ENCODE results near the gene MEAF6.
"Not testable (repeated sequence)": the region's sequence is repeated elsewhere in the genome, so short reads cannot be mapped to it uniquely, and the experiment has no call there.

Gene MEAF6

GRCh38 chr1:37514350-37515184 lies at the start of gene MEAF6:
Gene MEAF6, minus strand, starts transcription at chr1:37514766. Its CDS starts 20 bp downstream, at chr1:37514746.
- DNase-seq, result peak; percentile 78

DNA sequence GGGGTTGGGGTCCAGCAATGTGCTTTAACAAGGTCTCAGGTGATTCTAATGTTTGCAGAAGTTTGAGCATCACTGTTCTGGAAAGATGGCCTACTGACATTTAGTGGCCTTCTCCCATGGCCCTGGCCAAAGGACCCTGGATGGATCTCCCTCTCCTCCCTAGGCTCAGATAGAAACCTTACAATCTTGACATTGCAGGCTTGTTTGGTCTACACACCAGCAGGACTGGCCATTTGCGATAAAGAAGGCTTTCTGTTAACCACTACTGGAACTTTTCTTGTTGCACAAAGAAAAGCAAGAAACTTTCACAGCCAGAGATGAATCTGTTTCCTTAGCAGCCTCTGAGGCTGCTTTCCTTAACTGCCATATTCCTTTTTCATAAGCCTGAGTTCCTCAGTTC lies 48.4 kb upstream of the MEAF6 start:
- no peak for DNase-seq

DNA sequence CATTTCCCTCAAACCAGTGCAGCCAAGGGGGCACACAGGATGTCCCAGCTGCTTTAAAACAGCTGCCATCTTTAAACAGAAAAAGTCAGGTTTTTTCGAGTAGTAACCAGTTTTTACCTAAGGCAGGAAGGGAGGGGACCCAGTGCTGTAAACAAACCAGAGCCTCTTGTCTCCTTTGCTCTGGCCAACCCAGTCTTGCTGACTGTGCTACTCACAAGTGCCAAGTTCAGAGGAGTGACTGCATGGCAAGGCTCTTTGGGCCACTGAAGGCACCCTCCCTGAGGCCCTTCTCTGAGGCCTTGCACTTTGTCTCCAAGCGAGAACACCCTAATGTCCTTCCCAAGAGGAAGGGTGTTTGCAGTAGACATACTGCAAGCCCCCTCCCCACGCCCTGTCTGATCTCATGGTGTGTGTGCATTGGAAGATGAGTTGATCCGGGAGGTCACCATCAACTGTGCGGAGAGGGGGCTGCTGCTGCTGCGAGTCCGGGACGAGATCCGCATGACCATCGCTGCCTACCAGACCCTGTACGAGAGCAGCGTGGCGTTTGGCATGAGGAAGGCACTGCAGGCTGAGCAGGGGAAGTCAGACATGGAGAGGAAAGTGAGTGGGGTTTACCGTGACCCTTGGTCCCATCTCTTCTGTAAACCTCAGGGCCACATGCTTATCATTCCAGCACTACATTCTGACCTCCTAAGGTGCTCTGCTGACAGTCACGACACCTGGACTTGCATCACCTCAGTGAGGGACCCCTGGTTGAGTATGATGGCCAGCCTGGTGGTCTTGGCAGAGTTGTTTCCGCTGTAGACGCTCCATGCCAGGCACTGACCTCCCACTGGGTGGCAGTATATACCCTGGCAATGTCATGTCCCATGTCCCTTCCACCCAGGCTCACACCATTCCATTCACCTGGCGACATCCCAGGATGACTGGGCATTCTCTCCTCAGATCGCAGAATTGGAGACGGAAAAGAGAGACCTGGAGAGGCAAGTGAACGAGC lies 46.9 kb upstream of the MEAF6 start:
- no peak for DNase-seq

- no peak for DNase-seq
Measured at GRCh38 chr1:37560401-37561132, 46.0 kb upstream of the MEAF6 start.

GRCh38 chr1:37559957-37560379 lies 45.4 kb upstream of the MEAF6 start:
- DNase-seq, result not testable (repeated sequence)

DNA sequence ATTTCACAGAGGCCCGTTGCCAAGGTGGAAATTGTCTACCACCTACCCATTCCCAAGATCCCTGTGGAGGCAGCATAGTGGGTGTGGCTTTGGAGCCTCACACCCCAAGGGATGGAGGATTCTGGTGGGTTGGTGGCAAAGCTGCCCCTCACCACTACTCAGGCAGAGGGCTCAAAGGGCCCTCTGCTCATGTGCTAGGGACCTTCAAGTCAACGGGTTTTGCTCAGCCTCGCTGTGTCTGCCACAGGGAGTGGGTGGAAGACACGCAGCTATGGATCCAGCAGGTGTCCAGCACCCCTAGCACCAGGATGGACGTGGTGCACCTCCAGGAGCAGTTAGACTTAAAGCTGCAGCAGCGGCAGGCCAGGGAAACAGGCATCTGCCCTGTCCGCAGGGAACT lies 44.5 kb upstream of the MEAF6 start:
- DNase-seq, result no peak

- DNase-seq, result no peak
Measured at GRCh38 chr1:37558411-37558810, 43.8 kb upstream of the MEAF6 start.

GRCh38 chr1:37557402-37557801 lies 42.8 kb upstream of the MEAF6 start:
- no peak for DNase-seq

GRCh38 chr1:37556712-37557196 lies 42.2 kb upstream of the MEAF6 start, which contains the start of gene DNALI1:
Gene DNALI1, plus strand, starts transcription at chr1:37556940. Its CDS starts 55 bp downstream, at chr1:37556995.
- peak; percentile 79 for DNase-seq

- DNase-seq, result peak; percentile 87
Measured at GRCh38 chr1:37553927-37554808, 39.6 kb upstream of the MEAF6 start, which contains the start of gene SNIP1. Gene SNIP1, minus strand, starts transcription at chr1:37554293. Its CDS starts 64 bp downstream, at chr1:37554229.

DNA sequence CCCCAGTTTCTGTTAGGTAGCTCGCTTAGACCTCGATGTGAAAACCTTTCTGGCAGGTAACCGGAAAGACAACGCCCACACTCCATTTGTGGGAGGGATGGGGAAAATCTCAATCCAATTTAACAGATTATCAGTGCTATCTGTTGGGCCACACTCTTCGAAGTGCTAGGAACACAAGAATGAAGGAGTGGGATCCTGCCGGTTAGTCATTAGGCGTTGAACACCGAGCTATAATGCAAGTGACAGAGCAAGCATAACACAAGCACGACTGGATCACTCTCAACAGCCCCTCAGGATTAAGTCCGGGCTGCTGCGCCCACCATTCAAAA lies 39.0 kb upstream of the MEAF6 start:
- DNase-seq, result no peak

GRCh38 chr1:37549341-37549740 lies 34.8 kb upstream of the MEAF6 start:
- no peak for DNase-seq

GRCh38 chr1:37545019-37545418 lies 30.5 kb upstream of the MEAF6 start:
- DNase-seq, result no peak

DNA sequence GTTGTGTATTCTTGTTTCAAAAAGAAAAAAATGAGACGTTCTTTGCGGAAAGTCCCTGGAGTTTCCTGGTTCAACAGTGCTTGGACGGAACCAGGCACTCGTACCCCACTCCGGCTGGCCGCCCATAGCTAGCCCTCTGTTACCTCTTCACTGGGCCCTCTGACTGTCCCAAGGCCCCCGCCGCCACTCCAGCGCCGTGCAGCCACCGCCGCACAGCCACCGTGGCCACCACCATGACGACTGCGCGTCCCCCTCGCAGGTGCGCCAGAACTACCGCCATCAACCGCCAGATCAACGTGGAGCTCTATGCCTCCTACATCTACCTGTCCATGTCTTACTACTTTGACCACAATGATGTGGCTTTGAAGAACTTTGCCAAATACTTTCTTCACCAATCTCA lies 30.0 kb upstream of the MEAF6 start:
- no peak for DNase-seq

DNA sequence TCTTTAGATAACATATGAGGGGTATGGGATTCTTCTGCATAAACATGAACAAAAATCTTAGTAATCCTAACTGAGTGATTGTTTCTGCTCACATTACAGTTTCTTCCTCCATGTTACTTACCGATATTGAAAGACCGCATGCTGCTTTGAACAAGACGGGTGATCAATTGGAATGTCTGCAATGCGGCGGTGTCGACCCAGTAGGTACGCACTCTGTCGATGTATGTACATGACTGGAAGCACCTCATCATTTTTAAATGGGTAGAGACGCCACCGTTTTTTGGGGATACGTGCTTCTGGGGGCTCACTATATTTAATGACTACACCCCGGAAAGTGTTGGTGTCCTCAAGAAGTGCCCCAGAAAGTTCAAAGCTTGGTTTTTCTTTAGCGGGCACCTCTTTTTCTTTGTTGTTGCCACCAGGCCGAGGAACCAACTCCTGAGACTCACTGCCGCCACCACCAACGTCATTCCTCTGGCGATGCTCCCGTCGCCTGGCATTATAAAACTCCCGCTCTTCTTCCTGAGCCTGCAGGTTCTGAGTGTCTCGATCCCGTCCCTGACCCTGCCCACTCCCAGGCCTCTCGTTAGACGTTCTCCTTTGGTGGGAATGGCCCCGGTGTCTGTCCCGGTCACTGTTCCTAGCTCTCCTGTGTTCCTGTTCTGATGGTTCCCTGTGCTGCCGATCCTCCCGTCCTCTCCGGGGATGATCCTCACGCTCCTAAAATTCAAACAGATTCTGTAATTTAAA lies 25.6 kb upstream of the MEAF6 start:
- DNase-seq, result no peak

DNA sequence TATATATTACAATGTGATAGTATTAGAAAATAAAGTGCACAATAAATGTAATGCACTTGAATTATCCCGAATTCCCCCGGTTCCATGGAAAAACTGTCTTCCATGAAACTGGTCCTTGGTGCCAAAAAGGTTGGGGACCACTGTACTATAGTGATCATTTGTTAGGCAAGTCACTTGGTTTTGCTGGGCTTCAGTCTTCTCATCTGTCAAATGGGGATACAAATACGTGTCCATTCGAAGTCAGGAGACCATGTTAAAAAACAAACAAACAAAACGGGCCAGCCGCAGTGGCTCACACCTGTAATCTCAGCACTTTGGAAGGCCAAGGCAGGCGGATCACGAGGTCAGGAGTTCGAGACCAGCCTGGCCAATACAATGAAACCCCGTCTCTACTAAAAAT lies 24.6 kb upstream of the MEAF6 start:
- DNase-seq, result not testable (repeated sequence)

- DNase-seq, result no peak
Measured at GRCh38 chr1:37537378-37537777, 22.8 kb upstream of the MEAF6 start.

DNA sequence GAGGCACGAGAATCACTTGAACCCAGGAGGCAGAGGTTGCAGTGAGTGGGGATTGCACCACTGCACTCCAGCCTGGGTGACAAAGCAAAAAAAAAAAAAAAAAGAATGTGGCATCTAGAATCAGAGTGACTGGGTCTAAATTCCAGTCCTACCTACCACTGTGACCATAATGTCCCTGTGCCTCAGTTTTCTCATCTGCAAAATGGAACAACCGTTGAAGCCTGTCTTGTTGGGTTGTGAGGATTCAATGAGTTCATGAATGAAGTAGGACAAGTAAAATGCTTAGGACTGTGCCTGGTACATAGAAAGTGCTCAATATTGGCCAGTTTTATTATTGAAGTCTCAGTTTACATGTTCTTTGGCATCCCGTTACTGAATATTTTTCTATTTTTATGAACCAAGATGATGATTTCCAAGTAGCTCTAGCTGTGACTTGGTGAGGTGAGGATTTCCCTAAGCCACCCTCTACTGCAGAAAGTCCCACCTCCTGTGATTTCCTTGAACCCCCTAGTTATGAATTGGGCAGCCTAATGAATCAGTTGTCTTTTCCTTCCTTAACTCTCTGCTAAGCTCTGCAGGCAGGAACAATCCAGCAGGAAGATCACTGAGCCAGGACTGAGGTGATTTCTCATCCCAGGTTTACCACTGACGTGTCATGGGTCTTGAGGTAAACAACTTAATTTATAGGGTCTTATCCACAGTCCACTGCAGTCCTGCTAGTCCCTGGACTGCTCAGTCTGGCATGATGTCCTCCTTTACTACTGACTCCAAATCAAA lies 18.9 kb upstream of the MEAF6 start:
- no peak for DNase-seq

DNA sequence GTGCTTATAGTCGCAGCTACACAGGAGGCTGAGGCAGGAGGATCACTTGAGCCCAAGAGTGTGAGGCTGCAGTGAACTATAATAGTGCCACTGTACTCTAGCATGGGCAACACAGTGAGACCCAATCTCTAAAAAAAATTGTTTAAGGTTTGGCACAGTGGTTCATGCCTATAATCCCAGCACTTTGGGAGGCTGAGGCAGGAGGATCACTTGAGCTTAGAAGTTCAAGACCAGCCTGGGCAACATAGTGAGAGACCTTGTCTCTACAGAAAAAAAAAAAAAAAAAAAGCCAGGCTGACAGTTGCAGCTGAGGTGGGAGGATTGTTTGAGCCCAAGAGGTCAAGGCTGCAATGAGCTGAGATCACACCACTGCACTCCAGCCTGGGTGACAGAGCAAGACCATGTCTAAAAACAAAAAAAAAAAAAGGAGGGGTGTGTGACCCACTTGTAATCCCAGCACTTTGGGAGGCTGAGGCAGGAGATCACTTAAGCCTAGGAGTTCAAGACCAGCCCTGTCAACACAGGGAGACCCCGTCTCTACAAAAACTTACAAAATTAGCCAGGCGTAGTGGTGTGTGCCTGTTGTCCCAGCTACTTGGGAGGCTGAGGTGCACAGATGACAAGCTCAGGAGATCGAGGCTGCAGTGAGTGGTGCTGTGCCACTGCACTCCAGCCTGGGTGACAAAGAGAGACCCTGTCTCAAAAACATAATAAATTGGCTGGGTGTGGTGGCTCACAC lies 18.0 kb upstream of the MEAF6 start:
- not testable (repeated sequence) for DNase-seq
